ENCODE results near the gene RARRES2. TPM values are rescaled to one million over a fixed set of nuclear protein-coding genes. Genes with fewer than 3 reads are reported as not detected.

RARRES2 gene
- total and polyA plus RNA-seq, 2 of the 13 experiments (the other 11 are each of a cell fraction or from before 2014, with no cell fraction given): 134 to 172 TPM

DNA sequence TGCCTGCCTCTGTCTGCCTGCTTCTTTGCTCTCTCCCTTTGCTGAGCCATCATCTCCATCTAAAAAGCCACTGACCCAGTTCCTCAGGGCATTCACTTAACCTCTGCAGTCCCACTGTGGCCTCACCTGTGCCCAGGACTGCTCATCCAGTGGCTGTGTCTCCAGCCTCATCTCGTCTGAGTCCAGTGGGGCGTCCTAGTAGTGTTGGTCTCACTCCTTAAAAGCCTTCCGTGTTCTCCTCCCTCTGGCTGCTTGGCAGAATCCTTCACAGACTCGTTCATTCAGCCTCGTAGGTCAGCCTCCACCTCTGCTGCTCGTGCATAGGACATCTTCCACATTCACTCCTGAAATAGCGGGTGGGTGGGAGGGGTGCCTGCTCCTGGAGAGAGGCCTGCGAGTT is 7.3 kb downstream of the RARRES2 start:
- WGBS (ENCODE audit: low lambda C conversion rate): 97% methylated on average over 7 of the region's 8 CpGs
- H3K9me3 ChIP-seq (ENCODE audit: low read length): no peaks in the 10 kb centered on the region
- H3K27ac ChIP-seq (ENCODE audit: extremely low read length, insufficient read depth, low read length): no peak overlapping the region
- H3K36me3 ChIP-seq (replicated peaks in 1 of 2; ENCODE audit: control insufficient read depth in 1 of 2, insufficient read depth in 2 of 2, low read length in 2 of 2): peaks cover 16 to 38% of the 10 kb centered on the region in 2 experiments
- no peaks in the 10 kb centered on the region for H3K79me2 ChIP-seq (ENCODE audit: insufficient read depth, low read length)
- in situ Hi-C loops (cut with HindIII; ENCODE audit: extremely low pct_ligation_motif_present, low pct_unique_long_range_greater_than_20kb): no loop called here
- no peak overlapping the region for H3K4me3 ChIP-seq (replicated peaks in 1 of 3; ENCODE audit: insufficient read depth in 1 of 3, low read depth in 2 of 3, low read length in 3 of 3)
- intact Hi-C loops (cut with micrococcal nuclease; ENCODE audit: unreplicated experiment): no loop called here
- CTCF ChIA-PET (ENCODE audit: low intra/inter-chr PET ratio, low total read pairs): no interaction called here
- no peaks in the 10 kb centered on the region for H3K27me3 ChIP-seq (ENCODE audit: control insufficient read depth in 1 of 2, insufficient read depth in 2 of 2, low read length in 2 of 2)
- BruUV-seq (replicated peaks): no TSS peak
- H2AFZ ChIP-seq (ENCODE audit: low read length): no peak overlapping the region
- POLR2A ChIA-PET: interaction anchor here (1.2 kb wide), 1 partner anchor 35 kb away, joined by 5 read pairs; the partner anchor contains the start of gene REPIN1
- no peak for FAIRE-seq
- H3K4me1 ChIP-seq (ENCODE audit: insufficient read depth, low read length): peaks cover 4% of the 10 kb centered on the region
- H3K9ac ChIP-seq (ENCODE audit: insufficient read depth, low read depth, low read length): no peak overlapping the region
- H3K4me2 ChIP-seq (ENCODE audit: low read depth, low read length): no peak overlapping the region
- peaks cover 4% of the 10 kb centered on the region; the same call in 1 of the 2 replicates for H4K20me1 ChIP-seq (ENCODE audit: insufficient read depth, low read length)
- TF ChIP-seq MED1 (CRISPR knock-in tag; IDR thresholded peaks at IDR 0.05) (no peak), ZNF761 (CRISPR knock-in tag; conservative IDR thresholded peaks at IDR 0.05) (no peak), AKAP8 (CRISPR knock-in tag; IDR thresholded peaks at IDR 0.05) (no peak), GMEB2 (CRISPR knock-in tag; IDR thresholded peaks at IDR 0.05; ENCODE audit: low read depth) (no peak), SYNCRIP (IDR thresholded peaks at IDR 0.05; ENCODE audit: insufficient read depth, low read depth, low read length) (no peak), ZNF230 (CRISPR knock-in tag; IDR thresholded peaks at IDR 0.05) (no peak), CBFB (CRISPR knock-in tag; IDR thresholded peaks at IDR 0.05) (no peak), ISL2 (CRISPR knock-in tag; IDR thresholded peaks at IDR 0.05) (no peak), ETV6 (CRISPR knock-in tag; conservative IDR thresholded peaks at IDR 0.05) (no peak), GFI1 (CRISPR knock-in tag; IDR thresholded peaks at IDR 0.05; ENCODE audit: borderline replicate concordance) (no peak), ZKSCAN1 (IDR thresholded peaks at IDR 0.05; ENCODE audit: low read length) (no peak), ZNF672 (CRISPR knock-in tag; IDR thresholded peaks at IDR 0.05) (no peak), FOXC1 (CRISPR knock-in tag; IDR thresholded peaks at IDR 0.05; ENCODE audit: borderline replicate concordance) (no peak), ZNF30 (CRISPR knock-in tag; IDR thresholded peaks at IDR 0.05) (no peak), NCOA5 (CRISPR knock-in tag; IDR thresholded peaks at IDR 0.05) (no peak)
- TF ChIP-seq, protein P1, sequence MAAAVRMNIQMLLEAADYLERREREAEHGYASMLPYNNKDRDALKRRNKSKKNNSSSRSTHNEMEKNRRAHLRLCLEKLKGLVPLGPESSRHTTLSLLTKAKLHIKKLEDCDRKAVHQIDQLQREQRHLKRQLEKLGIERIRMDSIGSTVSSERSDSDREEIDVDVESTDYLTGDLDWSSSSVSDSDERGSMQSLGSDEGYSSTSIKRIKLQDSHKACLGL (CRISPR knock-in tag; IDR thresholded peaks at IDR 0.05): no peak
- TF ChIP-seq, protein P2, sequence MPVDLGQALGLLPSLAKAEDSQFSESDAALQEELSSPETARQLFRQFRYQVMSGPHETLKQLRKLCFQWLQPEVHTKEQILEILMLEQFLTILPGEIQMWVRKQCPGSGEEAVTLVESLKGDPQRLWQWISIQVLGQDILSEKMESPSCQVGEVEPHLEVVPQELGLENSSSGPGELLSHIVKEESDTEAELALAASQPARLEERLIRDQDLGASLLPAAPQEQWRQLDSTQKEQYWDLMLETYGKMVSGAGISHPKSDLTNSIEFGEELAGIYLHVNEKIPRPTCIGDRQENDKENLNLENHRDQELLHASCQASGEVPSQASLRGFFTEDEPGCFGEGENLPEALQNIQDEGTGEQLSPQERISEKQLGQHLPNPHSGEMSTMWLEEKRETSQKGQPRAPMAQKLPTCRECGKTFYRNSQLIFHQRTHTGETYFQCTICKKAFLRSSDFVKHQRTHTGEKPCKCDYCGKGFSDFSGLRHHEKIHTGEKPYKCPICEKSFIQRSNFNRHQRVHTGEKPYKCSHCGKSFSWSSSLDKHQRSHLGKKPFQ (CRISPR knock-in tag; IDR thresholded peaks at IDR 0.05; ENCODE audit: insufficient replicate concordance): no peak
- no peak for ATAC-seq
- no peak for DNase-seq (ENCODE audit: low spot score)

Data from HepG2 (cell line).